GM12878 (cell line): ENCODE data around the gene TNFRSF1A. TPM values are rescaled to one million over a fixed set of nuclear protein-coding genes. Genes with fewer than 3 reads are reported as not detected.
A peak's percentile ranks its signal among the peaks of the same experiment; 100 is the strongest.

Experiments
- ATAC-seq: fragments of 200-7000 bp; cut with Tn5 transposase; 3 replicates; pipeline ENCODE4 v1.9.1; 2020; ENCODE audit warnings: mild to moderate bottlenecking, moderate library complexity
- BruUV-seq: library from RNA; stranded (reverse); fragments of 400-500 nt; replicated peaks from 2 replicates; lab custom pipeline; 2021; lab: Mats Ljungman, UMichigan
- CTCF ChIA-PET: fragments of 300-600 bp; sonication (Branson Sonifier 250); formaldehyde crosslinking; extraction: SDS; loops from one replicate; lab custom pipeline; 2021; ENCODE audit warnings: inconsistent platforms; lab: Yijun Ruan, JAX
- POLR2A ChIA-PET: fragments of 350-600 bp; formaldehyde crosslinking; extraction: SDS; loops from one replicate; lab custom pipeline; 2021; ENCODE audit warnings: inconsistent platforms; lab: Charles Lee
- RAD21 ChIA-PET: fragments of 300-600 bp; sonication (Branson Sonifier 250); formaldehyde crosslinking; loops from one replicate; lab custom pipeline; 2023; ENCODE audit warnings: antibody characterized with exemption; ENCODE audit not compliant: unreplicated experiment; lab: Charles Lee
- SMC1A ChIA-PET: fragments of 300-600 bp; sonication (Branson Sonifier 250); formaldehyde crosslinking; loops from one replicate; lab custom pipeline; 2023; ENCODE audit not compliant: unreplicated experiment, uncharacterized antibody; lab: Charles Lee
- DNase-seq: peaks from one replicate; pipeline ENCODE4 v3.0.0-alpha.2; 2011; ENCODE audit warnings: low read depth, low spot score
- FAIRE-seq: peaks from 3 replicates; lab custom pipeline; 2011; peaks lifted over from hg19 to GRCh38; lab: Jason Lieb, UNC
- H2AFZ ChIP-seq: 2 replicates; pipeline ENCODE4 v1.6.0; 2011; ENCODE audit warnings: low read depth, low read length, control low read depth; ENCODE audit not compliant: control insufficient read depth
- H3K27ac ChIP-seq: 2 replicates; pipeline ENCODE4 v1.5.1; 2011; ENCODE audit warnings: control low read depth; ENCODE audit not compliant: control insufficient read depth, insufficient read depth
- H3K27me3 ChIP-seq, 2 experiments: replicated peaks in 1 of 2; 2 replicates each; pipeline versions ENCODE4 v1.6.0 to v1.6.1; 2011; ENCODE audit warnings: low read length in 1 of 2; ENCODE audit not compliant: control insufficient read depth in 2 of 2, insufficient read depth in 2 of 2
- H3K36me3 ChIP-seq, 2 experiments: 2 replicates each; pipeline ENCODE4 v1.5.1; 2011; ENCODE audit warnings: low read length in 1 of 2; ENCODE audit not compliant: control insufficient read depth in 2 of 2, insufficient read depth in 2 of 2
- H3K4me1 ChIP-seq: 2 replicates; pipeline ENCODE4 v1.6.1; 2011; ENCODE audit warnings: mild to moderate bottlenecking, low read length, moderate library complexity, mixed read lengths; ENCODE audit not compliant: control insufficient read depth, insufficient read depth
- H3K4me2 ChIP-seq: 2 replicates; pipeline ENCODE4 v1.6.0; 2011; ENCODE audit warnings: control low read depth; ENCODE audit not compliant: control insufficient read depth, insufficient read depth
- H3K4me3 ChIP-seq: fragments of 200-600 bp; sonication (generic); 2 replicates; pipeline ENCODE4 v1.5.1; 2016
- H3K79me2 ChIP-seq: 2 replicates; pipeline ENCODE4 v1.6.0; 2011; ENCODE audit warnings: low read length; ENCODE audit not compliant: control insufficient read depth, insufficient read depth
- H3K9ac ChIP-seq: 2 replicates; pipeline ENCODE4 v1.8.0; 2011; ENCODE audit warnings: low read length, control low read depth, mixed read lengths; ENCODE audit not compliant: control insufficient read depth, insufficient read depth
- H3K9me3 ChIP-seq: replicated peaks from 3 replicates; pipeline ENCODE4 v1.5.1; 2011; ENCODE audit warnings: mild to moderate bottlenecking, low read length; ENCODE audit not compliant: control insufficient read depth, insufficient read depth
- H4K20me1 ChIP-seq: 2 replicates; pipeline ENCODE4 v1.6.0; 2011; ENCODE audit not compliant: control insufficient read depth, insufficient read depth
- CEBPB ChIP-seq, 2 experiments: fragments of 150-350 bp in 1 of 2; IDR thresholded peaks; 2 replicates each; pipeline ENCODE4 v1.6.1; 2012 to 2014; ENCODE audit warnings: low read depth in 2 of 2, low read length in 2 of 2, borderline replicate concordance in 1 of 2, inconsistent platforms in 1 of 2
- CHD2 ChIP-seq: IDR thresholded peaks from 2 replicates; pipeline ENCODE4 v1.6.1; 2011; ENCODE audit warnings: low read depth, low read length, improper control_type of control experiment, borderline replicate concordance
- DPF2 ChIP-seq: fragments of 450-650 bp; IDR thresholded peaks from 2 replicates; pipeline ENCODE4 v1.6.1; 2017; ENCODE audit warnings: mild to moderate bottlenecking
- HCFC1 ChIP-seq: fragments of 150-350 bp; IDR thresholded peaks from 2 replicates; pipeline ENCODE4 v1.6.1; 2014; ENCODE audit warnings: low read length
- IKZF1 ChIP-seq: fragments of 450-650 bp; conservative IDR thresholded peaks from 2 replicates; pipeline ENCODE4 v1.6.1; 2017; ENCODE audit warnings: antibody characterized with exemption, mild to moderate bottlenecking
- JUNB ChIP-seq: IDR thresholded peaks from 2 replicates; pipeline ENCODE4 v1.6.1; 2016; ENCODE audit warnings: antibody characterized with exemption, mild to moderate bottlenecking
- MEF2B ChIP-seq: fragments of 450-650 bp; IDR thresholded peaks from 2 replicates; pipeline ENCODE4 v1.6.1; 2018; ENCODE audit warnings: mild to moderate bottlenecking, moderate library complexity; ENCODE audit not compliant: partially characterized antibody, poor library complexity, severe bottlenecking
- MTA2 ChIP-seq: fragments of 450-650 bp; IDR thresholded peaks from 2 replicates; pipeline ENCODE4 v1.6.1; 2016; ENCODE audit warnings: low read depth, mild to moderate bottlenecking, moderate library complexity
- RB1 ChIP-seq: fragments of 450-650 bp; formaldehyde crosslinking; IDR thresholded peaks from 2 replicates; pipeline ENCODE4 v1.6.1; 2017; ENCODE audit warnings: mild to moderate bottlenecking, borderline replicate concordance
- RFX5 ChIP-seq: IDR thresholded peaks from 2 replicates; pipeline ENCODE4 v1.6.1; 2011; ENCODE audit warnings: low read depth, low read length, improper control_type of control experiment
- RUNX3 ChIP-seq: IDR thresholded peaks from 2 replicates; pipeline ENCODE4 v1.6.1; 2012; ENCODE audit warnings: low read length, inconsistent platforms
- ZBED1 ChIP-seq: IDR thresholded peaks from 2 replicates; pipeline ENCODE4 v1.6.1; 2016; ENCODE audit warnings: borderline replicate concordance
- ZZZ3 ChIP-seq: IDR thresholded peaks from 2 replicates; pipeline ENCODE4 v1.6.1; 2011; ENCODE audit warnings: low read depth; ENCODE audit not compliant: control insufficient read depth, insufficient read length
- WGBS: methylation state at CpG from one replicate; pipeline ENCODE4 v1.1.6; 2016; ENCODE audit warnings: low lambda C conversion rate; ENCODE audit not compliant: insufficient replicate concordance, insufficient coverage; ENCODE audit errors: missing lambda C conversion rate; 5-methylcytosine and 5-hydroxymethylcytosine counted together
- in situ Hi-C: fragments of 300-500 bp; cut with MboI; formaldehyde crosslinking; loops from 9 replicates; pipeline ENCODE4 v1.14.3; 2018; ENCODE audit warnings: mixed read lengths
- intact Hi-C: fragments of 100-400 bp; cut with micrococcal nuclease; formaldehyde crosslinking; loops from one replicate; pipeline ENCODE4 v1.14.2; 2022; ENCODE audit not compliant: unreplicated experiment
- polyA plus RNA-seq, 11 experiments: library from polyadenylated mRNA; depleted of rRNA in 4 of 11; unstranded in 6 of 11; stranded (reverse) in 5 of 11; fragments of >200 nt; fragmentation: Nextera tagmentation in 4 of 11; fragmentation: Illumina TruSeq in 1 of 11; extraction: Ambion mirVana in 4 of 11; extraction: Trizol in 1 of 11; gene quantifications; 1 replicate in 1 of 11; 2 replicates in 10 of 11; pipeline versions ENCODE4 v1.2.1 to v1.2.3, GENCODE V29; 2011 to 2016; ENCODE audit warnings: inconsistent platforms in 2 of 11, missing spikeins in 2 of 11, low read depth in 1 of 11
- total RNA-seq, 4 experiments: library from RNA; depleted of rRNA in 3 of 4; stranded (reverse); fragments of >200 nt in 3 of 4; fragmentation: Illumina TruSeq in 1 of 4; extraction: Trizol in 1 of 4; gene quantifications; 2 replicates each; pipeline versions ENCODE4 v1.2.1 to v1.2.3, GENCODE V29; 2013 to 2021
- TF ChIP-seq, protein P1 (sequence below): IDR thresholded peaks from 2 replicates; pipeline ENCODE4 v1.6.1; 2012; ENCODE audit warnings: low read length, inconsistent platforms
- TF ChIP-seq, protein P2 (sequence below): IDR thresholded peaks from 2 replicates; pipeline ENCODE4 v1.6.1; 2012; ENCODE audit warnings: low read depth, low read length, improper control_type of control experiment
- TF ChIP-seq, protein P3 (sequence below): fragments of 450-650 bp; IDR thresholded peaks from 2 replicates; pipeline ENCODE4 v1.6.1; 2017; ENCODE audit warnings: low read depth, mild to moderate bottlenecking, moderate library complexity
- TF ChIP-seq, protein P4 (sequence below): IDR thresholded peaks from 2 replicates; pipeline ENCODE4 v1.6.1; 2011; ENCODE audit warnings: mild to moderate bottlenecking, low read depth, low read length, moderate library complexity; ENCODE audit not compliant: insufficient replicate concordance
- TF ChIP-seq, protein P5 (sequence below): IDR thresholded peaks from 2 replicates; pipeline ENCODE4 v1.6.1; 2012; ENCODE audit warnings: low read depth, low read length, improper control_type of control experiment

The TNFRSF1A gene
- total and polyA plus RNA-seq, 10 of the 15 experiments (the other 5 are each of a cell fraction or from before 2014, with no cell fraction given) = 0.24 to 16.5 (median 13.0) TPM

DNA sequence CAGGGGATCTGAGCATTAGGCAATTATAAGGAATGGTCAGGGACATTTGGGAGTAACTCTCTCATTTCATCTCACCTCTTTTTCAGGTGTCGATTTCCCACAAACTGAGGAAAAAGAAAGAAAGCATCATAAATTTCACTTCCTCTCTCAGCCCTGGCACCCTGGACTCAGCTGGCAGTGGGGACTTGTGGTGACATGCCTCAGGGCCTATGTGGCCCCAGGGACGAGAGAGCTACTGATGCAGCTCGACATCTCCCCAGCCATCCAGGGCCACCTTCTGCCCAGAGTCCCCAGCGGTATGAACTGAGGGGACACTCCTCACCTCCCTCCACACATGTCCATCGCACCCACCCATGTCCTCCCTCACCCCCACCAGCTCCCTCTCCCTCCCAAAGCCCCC, 11.7 kb downstream of the TNFRSF1A start:
- RAD21 ChIA-PET = interaction anchor here (0.7 to 1.7 kb wide), 5 partner anchors 9 to 130 kb away, joined by 3 to 14 read pairs (median 4); partner anchors contain the start of gene CD9
- no peaks in the 10 kb centered on the region for H3K27me3 ChIP-seq
- ATAC-seq = peak; percentile 95
- TF ChIP-seq ZZZ3 (no peak), MEF2B (peak; percentile 81), CHD2 (no peak), IKZF1 (peak; percentile 87), DPF2 (peak; percentile 54), HCFC1 (no peak), MTA2 (peak; percentile 50; the same call in 1 of the 2 replicates), RFX5 (no peak), RB1 (no peak), ZBED1 (no peak), CEBPB (IDR thresholded peaks at IDR 0.05; ENCODE audit: borderline replicate concordance in 1 of 2, low read depth in 2 of 2, low read length in 2 of 2) (no peak), JUNB (no peak), RUNX3 (0 out of 2 replicates have a peak, but pooled peaks have one; percentile 16)
- TF ChIP-seq, protein P1, sequence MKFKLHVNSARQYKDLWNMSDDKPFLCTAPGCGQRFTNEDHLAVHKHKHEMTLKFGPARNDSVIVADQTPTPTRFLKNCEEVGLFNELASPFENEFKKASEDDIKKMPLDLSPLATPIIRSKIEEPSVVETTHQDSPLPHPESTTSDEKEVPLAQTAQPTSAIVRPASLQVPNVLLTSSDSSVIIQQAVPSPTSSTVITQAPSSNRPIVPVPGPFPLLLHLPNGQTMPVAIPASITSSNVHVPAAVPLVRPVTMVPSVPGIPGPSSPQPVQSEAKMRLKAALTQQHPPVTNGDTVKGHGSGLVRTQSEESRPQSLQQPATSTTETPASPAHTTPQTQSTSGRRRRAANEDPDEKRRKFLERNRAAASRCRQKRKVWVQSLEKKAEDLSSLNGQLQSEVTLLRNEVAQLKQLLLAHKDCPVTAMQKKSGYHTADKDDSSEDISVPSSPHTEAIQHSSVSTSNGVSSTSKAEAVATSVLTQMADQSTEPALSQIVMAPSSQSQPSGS = no peak
- TF ChIP-seq, protein P2, sequence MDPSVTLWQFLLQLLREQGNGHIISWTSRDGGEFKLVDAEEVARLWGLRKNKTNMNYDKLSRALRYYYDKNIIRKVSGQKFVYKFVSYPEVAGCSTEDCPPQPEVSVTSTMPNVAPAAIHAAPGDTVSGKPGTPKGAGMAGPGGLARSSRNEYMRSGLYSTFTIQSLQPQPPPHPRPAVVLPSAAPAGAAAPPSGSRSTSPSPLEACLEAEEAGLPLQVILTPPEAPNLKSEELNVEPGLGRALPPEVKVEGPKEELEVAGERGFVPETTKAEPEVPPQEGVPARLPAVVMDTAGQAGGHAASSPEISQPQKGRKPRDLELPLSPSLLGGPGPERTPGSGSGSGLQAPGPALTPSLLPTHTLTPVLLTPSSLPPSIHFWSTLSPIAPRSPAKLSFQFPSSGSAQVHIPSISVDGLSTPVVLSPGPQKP = no peak
- TF ChIP-seq, protein P3, sequence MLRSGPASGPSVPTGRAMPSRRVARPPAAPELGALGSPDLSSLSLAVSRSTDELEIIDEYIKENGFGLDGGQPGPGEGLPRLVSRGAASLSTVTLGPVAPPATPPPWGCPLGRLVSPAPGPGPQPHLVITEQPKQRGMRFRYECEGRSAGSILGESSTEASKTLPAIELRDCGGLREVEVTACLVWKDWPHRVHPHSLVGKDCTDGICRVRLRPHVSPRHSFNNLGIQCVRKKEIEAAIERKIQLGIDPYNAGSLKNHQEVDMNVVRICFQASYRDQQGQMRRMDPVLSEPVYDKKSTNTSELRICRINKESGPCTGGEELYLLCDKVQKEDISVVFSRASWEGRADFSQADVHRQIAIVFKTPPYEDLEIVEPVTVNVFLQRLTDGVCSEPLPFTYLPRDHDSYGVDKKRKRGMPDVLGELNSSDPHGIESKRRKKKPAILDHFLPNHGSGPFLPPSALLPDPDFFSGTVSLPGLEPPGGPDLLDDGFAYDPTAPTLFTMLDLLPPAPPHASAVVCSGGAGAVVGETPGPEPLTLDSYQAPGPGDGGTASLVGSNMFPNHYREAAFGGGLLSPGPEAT = 0 out of 2 replicates have a peak, but pooled peaks have one; percentile 22
- TF ChIP-seq, protein P4, sequence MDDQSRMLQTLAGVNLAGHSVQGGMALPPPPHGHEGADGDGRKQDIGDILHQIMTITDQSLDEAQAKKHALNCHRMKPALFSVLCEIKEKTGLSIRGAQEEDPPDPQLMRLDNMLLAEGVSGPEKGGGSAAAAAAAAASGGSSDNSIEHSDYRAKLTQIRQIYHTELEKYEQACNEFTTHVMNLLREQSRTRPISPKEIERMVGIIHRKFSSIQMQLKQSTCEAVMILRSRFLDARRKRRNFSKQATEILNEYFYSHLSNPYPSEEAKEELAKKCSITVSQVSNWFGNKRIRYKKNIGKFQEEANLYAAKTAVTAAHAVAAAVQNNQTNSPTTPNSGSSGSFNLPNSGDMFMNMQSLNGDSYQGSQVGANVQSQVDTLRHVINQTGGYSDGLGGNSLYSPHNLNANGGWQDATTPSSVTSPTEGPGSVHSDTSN = no peak
- TF ChIP-seq, protein P5, sequence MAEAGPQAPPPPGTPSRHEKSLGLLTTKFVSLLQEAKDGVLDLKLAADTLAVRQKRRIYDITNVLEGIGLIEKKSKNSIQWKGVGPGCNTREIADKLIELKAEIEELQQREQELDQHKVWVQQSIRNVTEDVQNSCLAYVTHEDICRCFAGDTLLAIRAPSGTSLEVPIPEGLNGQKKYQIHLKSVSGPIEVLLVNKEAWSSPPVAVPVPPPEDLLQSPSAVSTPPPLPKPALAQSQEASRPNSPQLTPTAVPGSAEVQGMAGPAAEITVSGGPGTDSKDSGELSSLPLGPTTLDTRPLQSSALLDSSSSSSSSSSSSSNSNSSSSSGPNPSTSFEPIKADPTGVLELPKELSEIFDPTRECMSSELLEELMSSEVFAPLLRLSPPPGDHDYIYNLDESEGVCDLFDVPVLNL = no peak

More for the DNA sequence above, 11.7 kb downstream of the TNFRSF1A start:
- Histone ChIP-seq H2AFZ (no peak overlapping the region), H3K27ac (peak overlapping the region; percentile 55), H4K20me1 (no peaks in the 10 kb centered on the region), H3K9me3 (no peaks in the 10 kb centered on the region), H3K36me3 (peaks cover 11% of the 10 kb centered on the region in 2 experiments; a peak in 3 of 4 replicates), H3K79me2 (peaks cover 5% of the 10 kb centered on the region; the same call in 1 of the 2 replicates), H3K4me2 (peak overlapping the region; percentile 35; the same call in 1 of the 2 replicates), H3K9ac (no peak overlapping the region; the same call in 1 of the 2 replicates), H3K4me3 (no peak overlapping the region), H3K4me1 (peaks cover 21% of the 10 kb centered on the region)
- intact Hi-C loops (no loop called here), in situ Hi-C loops (no loop called here)
- CTCF ChIA-PET = interaction anchor here (0.6 to 1.9 kb wide), 15 partner anchors 9 to 283 kb away, joined by 3 to 10 read pairs (median 4); no protein-coding TSS in a partner anchor
- WGBS = 2% methylated on average over 5 of the region's 5 CpGs
- FAIRE-seq (no peak), DNase-seq (peak; percentile 68)
- SMC1A ChIA-PET = interaction anchor here (0.8 to 2.0 kb wide), 6 partner anchors 10 to 131 kb away, joined by 3 to 6 read pairs (median 5); no protein-coding TSS in a partner anchor
- no TSS peak for BruUV-seq
- POLR2A ChIA-PET = interaction anchor here (0.9 to 3.4 kb wide), 5 partner anchors 10 to 132 kb away, joined by 3 to 12 read pairs (median 4); partner anchors contain the start of gene TNFRSF1A
